ENCODE measurements around the gene AIMP1.
"Not testable (repeated sequence)": the region's sequence is repeated elsewhere in the genome, so short reads cannot be mapped to it uniquely, and the experiment has no call there.

The AIMP1 gene

DNA sequence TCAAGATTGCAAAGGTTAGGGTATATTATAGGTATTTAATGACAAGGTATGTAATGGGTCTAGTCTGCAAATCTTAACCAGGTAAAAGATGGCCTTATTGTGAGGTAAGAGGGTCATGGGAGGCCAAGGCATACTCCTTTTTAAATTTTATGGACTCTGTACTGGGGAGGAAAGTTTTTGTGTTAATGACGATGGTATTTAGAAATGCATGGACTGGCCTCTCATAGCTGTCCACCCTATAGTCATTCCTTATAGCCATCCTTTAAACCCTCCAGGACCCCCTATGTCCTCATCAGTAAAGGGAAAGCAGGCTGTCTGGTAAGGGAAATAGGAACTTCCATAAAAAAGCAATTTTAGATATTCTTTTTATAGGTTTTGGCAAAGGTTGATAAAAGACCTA lies 1.5 kb downstream of the AIMP1 start:
- Histone ChIP-seq H3K27me3 (ENCODE audit: insufficient read depth, poor library complexity, severe bottlenecking) (no peaks in the 10 kb centered on the region), H3K27ac (replicated peaks) (peak overlapping the region; percentile 100; the same call in 1 of the 2 replicates), H3K4me3 (replicated peaks; ENCODE audit: insufficient read depth, low read length) (peak overlapping the region; percentile 94)
- no peak for DNase-seq (ENCODE audit: low read depth in 1 of 2, low spot score in 1 of 2)
- TF ChIP-seq, protein P1, sequence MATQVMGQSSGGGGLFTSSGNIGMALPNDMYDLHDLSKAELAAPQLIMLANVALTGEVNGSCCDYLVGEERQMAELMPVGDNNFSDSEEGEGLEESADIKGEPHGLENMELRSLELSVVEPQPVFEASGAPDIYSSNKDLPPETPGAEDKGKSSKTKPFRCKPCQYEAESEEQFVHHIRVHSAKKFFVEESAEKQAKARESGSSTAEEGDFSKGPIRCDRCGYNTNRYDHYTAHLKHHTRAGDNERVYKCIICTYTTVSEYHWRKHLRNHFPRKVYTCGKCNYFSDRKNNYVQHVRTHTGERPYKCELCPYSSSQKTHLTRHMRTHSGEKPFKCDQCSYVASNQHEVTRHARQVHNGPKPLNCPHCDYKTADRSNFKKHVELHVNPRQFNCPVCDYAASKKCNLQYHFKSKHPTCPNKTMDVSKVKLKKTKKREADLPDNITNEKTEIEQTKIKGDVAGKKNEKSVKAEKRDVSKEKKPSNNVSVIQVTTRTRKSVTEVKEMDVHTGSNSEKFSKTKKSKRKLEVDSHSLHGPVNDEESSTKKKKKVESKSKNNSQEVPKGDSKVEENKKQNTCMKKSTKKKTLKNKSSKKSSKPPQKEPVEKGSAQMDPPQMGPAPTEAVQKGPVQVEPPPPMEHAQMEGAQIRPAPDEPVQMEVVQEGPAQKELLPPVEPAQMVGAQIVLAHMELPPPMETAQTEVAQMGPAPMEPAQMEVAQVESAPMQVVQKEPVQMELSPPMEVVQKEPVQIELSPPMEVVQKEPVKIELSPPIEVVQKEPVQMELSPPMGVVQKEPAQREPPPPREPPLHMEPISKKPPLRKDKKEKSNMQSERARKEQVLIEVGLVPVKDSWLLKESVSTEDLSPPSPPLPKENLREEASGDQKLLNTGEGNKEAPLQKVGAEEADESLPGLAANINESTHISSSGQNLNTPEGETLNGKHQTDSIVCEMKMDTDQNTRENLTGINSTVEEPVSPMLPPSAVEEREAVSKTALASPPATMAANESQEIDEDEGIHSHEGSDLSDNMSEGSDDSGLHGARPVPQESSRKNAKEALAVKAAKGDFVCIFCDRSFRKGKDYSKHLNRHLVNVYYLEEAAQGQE (IDR thresholded peaks at IDR 0.05; ENCODE audit: insufficient replicate concordance, low read depth): no peak
- no peak for TF ChIP-seq SPI1 (IDR thresholded peaks at IDR 0.05; ENCODE audit: borderline replicate concordance, low read depth)
- TF ChIP-seq, protein P2, sequence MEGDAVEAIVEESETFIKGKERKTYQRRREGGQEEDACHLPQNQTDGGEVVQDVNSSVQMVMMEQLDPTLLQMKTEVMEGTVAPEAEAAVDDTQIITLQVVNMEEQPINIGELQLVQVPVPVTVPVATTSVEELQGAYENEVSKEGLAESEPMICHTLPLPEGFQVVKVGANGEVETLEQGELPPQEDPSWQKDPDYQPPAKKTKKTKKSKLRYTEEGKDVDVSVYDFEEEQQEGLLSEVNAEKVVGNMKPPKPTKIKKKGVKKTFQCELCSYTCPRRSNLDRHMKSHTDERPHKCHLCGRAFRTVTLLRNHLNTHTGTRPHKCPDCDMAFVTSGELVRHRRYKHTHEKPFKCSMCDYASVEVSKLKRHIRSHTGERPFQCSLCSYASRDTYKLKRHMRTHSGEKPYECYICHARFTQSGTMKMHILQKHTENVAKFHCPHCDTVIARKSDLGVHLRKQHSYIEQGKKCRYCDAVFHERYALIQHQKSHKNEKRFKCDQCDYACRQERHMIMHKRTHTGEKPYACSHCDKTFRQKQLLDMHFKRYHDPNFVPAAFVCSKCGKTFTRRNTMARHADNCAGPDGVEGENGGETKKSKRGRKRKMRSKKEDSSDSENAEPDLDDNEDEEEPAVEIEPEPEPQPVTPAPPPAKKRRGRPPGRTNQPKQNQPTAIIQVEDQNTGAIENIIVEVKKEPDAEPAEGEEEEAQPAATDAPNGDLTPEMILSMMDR (IDR thresholded peaks at IDR 0.05; ENCODE audit: insufficient read depth, low read length): no peak
- TF ChIP-seq GABPA (IDR thresholded peaks at IDR 0.05; ENCODE audit: low read depth): no peak
- TF ChIP-seq POLR2AphosphoS5 (IDR thresholded peaks at IDR 0.05; ENCODE audit: low read depth): no peak

DNA sequence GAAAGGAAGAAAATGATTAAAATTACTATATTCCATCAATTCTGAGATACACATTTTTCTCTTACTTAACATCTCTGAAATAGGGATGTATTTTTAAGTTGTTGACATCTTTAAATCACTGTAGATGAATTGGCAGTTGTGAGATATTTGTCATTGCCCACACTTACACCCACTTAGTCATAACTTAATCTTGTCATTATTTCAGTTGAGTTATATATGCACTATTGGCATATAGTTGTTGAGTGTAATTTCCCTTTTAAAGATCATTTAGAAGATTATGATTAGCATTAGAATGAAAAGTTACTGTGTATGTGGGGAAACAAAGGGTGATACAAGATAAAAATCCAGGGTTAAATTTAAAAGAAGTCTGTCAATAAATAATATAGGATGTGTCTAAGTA lies 2.2 kb downstream of the AIMP1 start:
- no peak for DNase-seq (ENCODE audit: low read depth in 1 of 2, low spot score in 1 of 2)
- TF ChIP-seq POLR2AphosphoS5 (IDR thresholded peaks at IDR 0.05; ENCODE audit: low read depth): no peak
- TF ChIP-seq SPI1 (IDR thresholded peaks at IDR 0.05; ENCODE audit: borderline replicate concordance, low read depth): no peak
- TF ChIP-seq, protein P2 (IDR thresholded peaks at IDR 0.05; ENCODE audit: insufficient read depth, low read length): no peak
- no peak for TF ChIP-seq GABPA (IDR thresholded peaks at IDR 0.05; ENCODE audit: low read depth)
- TF ChIP-seq, protein P1 (IDR thresholded peaks at IDR 0.05; ENCODE audit: insufficient replicate concordance, low read depth): no peak
- Histone ChIP-seq H3K27ac (replicated peaks) (no peak overlapping the region), H3K27me3 (ENCODE audit: insufficient read depth, poor library complexity, severe bottlenecking) (no peaks in the 10 kb centered on the region), H3K4me3 (replicated peaks; ENCODE audit: insufficient read depth, low read length) (no peak overlapping the region)

DNA sequence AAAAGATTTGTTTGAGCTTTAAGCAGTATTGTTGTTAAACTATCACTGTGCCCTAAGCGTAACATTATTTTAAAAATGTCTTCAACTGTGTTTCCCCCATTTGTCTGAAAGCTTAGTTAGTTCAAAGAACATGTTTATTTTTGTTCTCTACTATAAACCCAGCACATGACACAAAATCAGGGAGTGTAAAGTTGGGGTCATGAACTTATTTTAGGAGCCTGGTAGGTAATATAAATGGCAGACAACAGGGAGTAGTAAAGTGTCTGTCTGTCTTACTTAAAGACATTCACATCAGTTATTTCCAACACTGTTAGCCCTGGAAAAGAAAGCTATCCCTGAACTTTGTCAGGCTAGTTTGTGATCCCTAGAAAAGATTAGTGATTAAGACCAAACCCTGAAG lies 3.9 kb downstream of the AIMP1 start:
- DNase-seq (ENCODE audit: low read depth in 1 of 2, low spot score in 1 of 2): no peak
- TF ChIP-seq, protein P2 (IDR thresholded peaks at IDR 0.05; ENCODE audit: insufficient read depth, low read length): no peak
- TF ChIP-seq, protein P1 (IDR thresholded peaks at IDR 0.05; ENCODE audit: insufficient replicate concordance, low read depth): no peak
- TF ChIP-seq POLR2AphosphoS5 (IDR thresholded peaks at IDR 0.05; ENCODE audit: low read depth) (no peak), SPI1 (IDR thresholded peaks at IDR 0.05; ENCODE audit: borderline replicate concordance, low read depth) (no peak), GABPA (IDR thresholded peaks at IDR 0.05; ENCODE audit: low read depth) (no peak)
- Histone ChIP-seq H3K4me3 (replicated peaks; ENCODE audit: insufficient read depth, low read length) (no peak overlapping the region), H3K27me3 (ENCODE audit: insufficient read depth, poor library complexity, severe bottlenecking) (no peaks in the 10 kb centered on the region), H3K27ac (replicated peaks) (no peak overlapping the region)

DNA sequence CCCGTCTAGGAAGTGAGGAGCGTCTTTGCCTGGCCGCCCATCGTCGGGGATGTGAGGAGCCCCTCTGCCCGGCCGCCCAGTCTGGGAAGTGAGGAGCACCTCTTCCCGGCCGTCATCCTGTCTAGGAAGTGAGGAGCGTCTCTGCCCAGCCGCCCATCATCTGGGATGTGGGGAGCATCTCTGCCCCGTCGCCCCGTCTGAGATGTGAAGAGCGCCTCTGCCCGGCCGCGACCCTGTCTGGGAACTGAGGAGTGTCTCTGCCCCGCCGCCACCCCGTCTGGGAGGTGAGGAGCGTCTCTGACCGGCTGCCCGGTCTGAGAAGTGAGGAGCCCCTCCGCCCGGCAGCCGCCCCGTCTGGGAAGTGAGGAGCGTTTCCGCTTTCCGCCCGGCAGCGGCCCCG lies 4.8 kb downstream of the AIMP1 start:
- H3K27me3 ChIP-seq (ENCODE audit: insufficient read depth, poor library complexity, severe bottlenecking); H3K4me3 ChIP-seq (replicated peaks; ENCODE audit: insufficient read depth, low read length); DNase-seq (ENCODE audit: low read depth in 1 of 2, low spot score in 1 of 2); H3K27ac ChIP-seq (replicated peaks): not testable (repeated sequence)

DNA sequence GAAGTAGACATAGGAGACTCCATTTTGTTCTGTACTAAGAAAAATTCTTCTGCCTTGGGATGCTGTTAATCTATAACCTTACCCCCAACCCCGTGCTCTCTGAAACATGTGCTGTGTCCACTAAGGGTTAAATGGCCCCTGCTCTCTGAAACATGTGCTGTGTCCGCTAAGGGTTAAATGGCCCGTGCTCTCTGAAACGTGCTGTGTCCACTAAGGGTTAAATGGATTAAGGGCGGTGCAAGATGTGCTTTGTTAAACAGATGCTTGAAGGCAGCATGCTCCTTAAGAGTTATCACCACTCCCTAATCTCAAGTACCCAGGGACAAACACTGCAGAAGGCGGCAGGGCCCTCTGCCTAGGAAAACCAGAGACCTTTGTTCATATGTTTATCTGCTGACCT lies 5.5 kb downstream of the AIMP1 start:
- DNase-seq (ENCODE audit: low read depth in 1 of 2, low spot score in 1 of 2); H3K4me3 ChIP-seq (replicated peaks; ENCODE audit: insufficient read depth, low read length); H3K27ac ChIP-seq (replicated peaks); H3K27me3 ChIP-seq (ENCODE audit: insufficient read depth, poor library complexity, severe bottlenecking): not testable (repeated sequence)
